Activated T-helper 1 cell treated with anti-CD3 and anti-CD28 coated beads, Interleukin-2, amount 50 U/mL, for 16 hours (primary cell): ENCODE results near the gene ZNRF2.
"Not testable (repeated sequence)": the region's sequence is repeated elsewhere in the genome, so short reads cannot be mapped to it uniquely, and the experiment has no call there.

Source experiments
- DNase-seq, 2 donors: peaks; one replicate each; pipeline ENCODE4 v3.0.0-alpha.2; 2020; ENCODE audit warnings: low read depth in 1 of 2, low spot score in 1 of 2

Gene ZNRF2

GRCh38 chr7:30260246-30260768 is 24.1 kb upstream of the ZNRF2 start:
- no peak for DNase-seq

DNA sequence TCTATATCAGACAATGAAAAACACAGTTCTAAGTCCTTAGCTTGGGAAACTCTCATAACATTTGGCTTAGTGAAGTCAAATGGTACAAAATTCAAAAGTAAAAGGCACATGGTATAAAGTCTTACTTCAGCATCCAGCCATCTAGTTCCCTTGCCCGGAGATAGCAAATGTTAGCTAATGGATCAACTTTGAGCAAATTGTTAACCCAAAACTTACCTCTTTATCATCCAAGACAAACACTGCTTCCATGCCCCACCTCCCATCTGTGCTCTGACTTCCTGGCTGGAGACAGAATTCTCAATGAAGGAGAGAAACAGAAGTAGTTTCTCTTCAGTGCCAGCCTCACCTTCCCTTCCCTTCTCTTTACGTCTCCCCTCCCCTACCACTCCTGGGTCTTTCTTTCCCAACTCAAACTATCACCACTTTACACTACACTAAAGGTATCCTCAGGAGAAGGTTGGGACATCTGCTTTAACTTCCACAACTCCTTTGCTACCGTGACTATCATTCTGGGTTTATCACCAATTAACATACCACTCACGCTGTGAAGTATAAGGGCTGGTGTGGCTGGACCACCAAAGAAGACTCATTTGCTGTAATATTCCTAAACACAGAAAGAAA is 21.2 kb upstream of the ZNRF2 start:
- DNase-seq: no peak

DNA sequence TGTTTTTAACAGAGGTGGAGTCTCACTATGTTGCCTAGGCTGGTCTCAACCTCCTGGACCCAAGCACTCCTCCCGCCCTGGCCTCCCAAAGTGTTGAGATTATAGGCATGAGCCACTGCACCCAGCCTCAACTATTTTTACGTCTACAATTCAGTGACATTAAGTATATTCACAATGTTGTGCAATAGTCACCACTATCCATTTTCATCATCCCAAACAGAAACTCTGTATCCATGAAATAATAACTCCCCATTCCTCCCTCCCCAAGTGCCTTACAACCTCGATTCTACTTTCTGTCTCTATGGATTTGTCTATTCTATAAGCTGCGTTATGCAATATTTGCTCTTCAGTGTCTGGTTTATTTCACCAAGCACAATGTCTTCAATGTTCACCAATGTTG is 20.3 kb upstream of the ZNRF2 start:
- DNase-seq: no peak

- not testable (repeated sequence) for DNase-seq
These were observed 19.2 kb upstream of the ZNRF2 start for GRCh38 chr7:30265189-30265588.

- no peak for DNase-seq
These were observed 17.7 kb upstream of the ZNRF2 start for GRCh38 chr7:30266686-30267085.

DNA sequence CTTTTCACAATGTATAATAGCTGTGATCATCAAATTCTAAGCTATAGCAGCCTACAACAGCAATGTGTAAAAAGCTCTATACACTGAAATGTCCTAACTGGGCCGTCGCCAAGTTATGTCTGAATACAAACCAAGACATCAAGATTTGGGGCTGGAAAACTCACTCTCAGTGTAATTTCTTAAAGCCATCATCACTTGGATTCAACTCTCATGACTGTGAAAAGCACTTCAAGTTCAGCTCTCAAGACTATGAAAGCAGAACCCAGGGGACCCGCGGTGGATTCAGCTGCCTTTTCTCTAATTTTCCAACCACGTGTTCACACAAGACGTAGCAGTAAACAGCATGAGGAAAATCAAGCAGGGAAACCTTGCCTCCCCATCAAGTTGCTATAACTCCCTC is 15.8 kb upstream of the ZNRF2 start:
- DNase-seq: no peak

GRCh38 chr7:30269490-30269889 is 14.9 kb upstream of the ZNRF2 start:
- DNase-seq: no peak

DNA sequence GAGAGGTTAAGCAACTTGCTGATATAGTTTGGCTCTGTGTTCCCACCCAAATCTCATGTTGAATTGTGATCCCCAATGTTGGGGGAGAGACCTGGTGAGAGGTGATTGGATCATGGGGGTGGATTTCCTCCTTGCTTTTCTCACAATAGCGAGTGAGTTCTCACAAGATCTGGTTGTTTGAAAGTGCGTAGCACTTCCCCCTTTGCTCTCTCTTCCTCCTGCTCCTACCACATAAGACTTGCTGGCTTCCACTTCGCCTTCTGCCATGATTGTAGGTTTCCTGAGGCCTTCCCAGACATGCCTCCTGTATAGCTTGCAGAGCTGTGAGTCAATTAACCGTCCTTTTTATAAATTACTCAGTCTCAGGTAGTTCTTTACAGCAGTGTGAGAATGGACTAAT is 13.5 kb upstream of the ZNRF2 start:
- DNase-seq: no peak

DNA sequence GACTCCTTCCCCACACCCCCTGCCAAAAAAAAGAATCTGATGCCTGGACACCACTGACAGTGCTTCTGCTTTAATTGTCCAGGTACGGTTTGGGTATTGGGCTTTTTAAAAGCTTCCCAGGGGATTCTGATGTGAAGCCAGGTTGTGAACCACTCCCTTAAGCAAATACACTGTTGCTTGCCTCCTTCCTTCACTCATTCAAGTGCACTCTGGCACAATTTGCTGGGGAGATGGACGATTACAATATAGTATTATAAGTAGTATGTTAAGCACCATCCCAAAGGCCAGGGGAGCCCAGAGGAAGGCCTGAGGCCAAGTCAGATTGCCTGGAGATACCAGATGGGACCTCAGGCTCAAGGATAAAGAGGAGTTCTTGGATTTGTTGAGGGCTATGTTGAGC is 12.3 kb upstream of the ZNRF2 start:
- DNase-seq: no peak

DNA sequence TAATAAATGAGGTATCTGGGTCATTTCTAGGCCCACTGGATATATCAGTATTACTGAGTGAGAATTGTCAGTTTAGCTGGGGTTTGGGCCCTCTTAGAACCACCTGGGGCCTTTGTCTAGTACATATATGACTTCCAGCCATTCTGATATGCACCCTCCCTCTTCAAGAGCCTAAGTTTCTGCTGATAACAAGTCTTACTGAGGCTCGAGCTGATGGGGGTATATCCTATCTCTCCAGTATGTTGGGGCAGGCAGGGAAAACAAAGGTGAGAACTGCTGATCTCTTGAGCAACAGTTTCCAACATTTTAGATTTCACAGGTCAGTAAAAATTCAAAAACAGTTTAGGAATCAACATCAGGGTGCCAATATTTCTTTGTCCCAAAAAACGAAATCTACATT is 10.8 kb upstream of the ZNRF2 start:
- DNase-seq: no peak

DNA sequence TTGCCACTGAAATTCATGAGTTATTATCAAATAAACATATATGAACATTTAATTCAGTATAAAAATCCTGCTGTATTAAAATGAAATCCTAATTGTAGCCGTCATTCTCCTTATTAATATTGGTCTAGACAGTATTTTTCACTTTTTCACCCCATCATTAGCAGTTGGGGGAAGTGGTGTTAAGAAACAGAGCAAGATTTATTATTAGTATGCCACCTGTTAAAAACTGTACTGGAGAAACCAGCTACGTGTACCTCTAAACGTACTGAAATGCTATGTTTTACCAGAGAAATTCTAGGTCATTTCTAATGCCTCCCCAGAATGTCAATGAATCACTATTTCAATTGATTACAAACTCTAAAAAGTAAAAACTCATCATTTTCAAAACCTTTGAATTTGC is 9.8 kb upstream of the ZNRF2 start:
- no peak for DNase-seq

DNA sequence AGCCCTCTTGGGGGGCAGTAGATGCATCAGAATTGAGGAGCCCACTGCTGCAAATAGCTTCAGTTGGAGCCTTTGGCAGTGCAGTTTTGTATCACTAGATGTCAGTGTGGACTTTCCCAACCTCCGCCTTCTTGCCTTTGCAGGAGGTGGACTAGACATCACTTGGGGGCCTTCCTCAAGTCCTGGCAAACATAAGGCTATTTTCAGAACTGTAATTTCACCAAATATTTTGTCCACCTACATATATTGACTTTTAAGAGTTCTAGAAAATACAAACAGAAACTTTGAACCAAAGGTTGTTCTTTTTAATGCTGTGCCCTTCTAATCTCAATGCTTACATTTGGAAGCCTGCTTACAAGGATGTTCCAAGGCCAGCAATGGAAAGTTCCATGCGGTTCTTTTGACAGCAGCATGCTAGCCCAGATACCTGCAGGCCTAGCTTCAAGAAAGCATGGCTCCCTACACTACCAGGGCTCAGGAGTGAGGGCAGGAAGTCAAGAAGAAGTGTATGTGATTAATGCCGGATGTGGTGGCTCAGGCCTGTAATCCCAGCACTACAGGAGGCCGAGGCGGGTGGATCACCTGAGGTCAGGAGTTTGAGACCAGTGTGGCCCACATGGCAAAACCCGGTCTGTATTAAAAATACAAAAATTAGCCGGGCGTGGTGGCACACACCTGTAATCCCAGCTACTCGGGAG is 8.0 kb upstream of the ZNRF2 start:
- peak; percentile 9 to 29 for DNase-seq

GRCh38 chr7:30278376-30278775 is 6.0 kb upstream of the ZNRF2 start:
- DNase-seq: no peak

DNA sequence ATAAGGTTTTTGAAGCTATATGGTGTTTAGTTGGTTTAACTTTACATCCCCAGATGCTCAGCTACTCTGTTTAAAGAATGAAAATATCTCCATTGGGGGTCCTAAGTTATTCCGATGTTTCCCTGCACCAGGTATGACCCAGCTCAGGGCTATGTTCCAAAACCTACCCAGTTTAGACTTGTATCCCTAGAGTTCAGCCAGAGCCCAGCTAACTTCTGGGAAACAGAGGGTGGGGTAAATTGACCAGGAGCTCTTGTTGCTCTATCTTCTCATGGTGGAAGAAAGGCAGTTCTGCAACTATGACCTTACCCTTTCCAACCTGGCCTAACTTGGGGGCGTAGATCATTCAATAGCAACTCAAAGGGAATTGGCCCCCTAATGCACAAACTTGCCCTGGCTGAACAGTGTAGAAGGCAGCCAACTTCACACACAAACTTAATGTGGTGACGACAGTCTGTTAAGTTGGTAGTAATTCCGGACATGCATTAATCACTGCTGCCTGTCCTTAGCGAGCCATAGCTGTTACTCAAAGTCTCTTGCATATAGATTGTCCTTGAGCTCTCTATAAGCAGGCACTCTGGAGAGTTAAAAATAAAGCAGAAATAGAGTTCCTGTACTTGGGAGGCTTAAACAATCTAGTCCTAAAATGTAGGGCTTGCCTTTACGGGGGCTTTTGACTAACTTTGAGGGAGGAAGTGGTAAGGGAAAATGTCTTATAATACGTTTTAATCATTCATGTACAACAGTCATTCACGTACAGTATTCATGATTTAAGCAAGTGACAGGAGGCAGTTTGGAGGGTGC is 5.3 kb upstream of the ZNRF2 start:
- DNase-seq: no peak

DNA sequence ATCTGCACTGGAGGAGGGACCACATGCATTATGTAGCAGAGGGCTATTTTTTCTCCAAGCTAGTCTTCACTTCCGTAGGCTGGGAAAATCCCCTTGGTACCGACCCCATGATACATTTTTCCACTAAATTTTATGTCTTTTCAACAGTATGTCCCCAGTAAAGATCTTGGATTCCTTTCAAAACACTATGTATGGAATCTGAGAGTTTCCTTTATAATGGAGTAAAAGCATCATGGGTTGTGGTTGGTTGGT is 4.8 kb upstream of the ZNRF2 start:
- DNase-seq: no peak

DNA sequence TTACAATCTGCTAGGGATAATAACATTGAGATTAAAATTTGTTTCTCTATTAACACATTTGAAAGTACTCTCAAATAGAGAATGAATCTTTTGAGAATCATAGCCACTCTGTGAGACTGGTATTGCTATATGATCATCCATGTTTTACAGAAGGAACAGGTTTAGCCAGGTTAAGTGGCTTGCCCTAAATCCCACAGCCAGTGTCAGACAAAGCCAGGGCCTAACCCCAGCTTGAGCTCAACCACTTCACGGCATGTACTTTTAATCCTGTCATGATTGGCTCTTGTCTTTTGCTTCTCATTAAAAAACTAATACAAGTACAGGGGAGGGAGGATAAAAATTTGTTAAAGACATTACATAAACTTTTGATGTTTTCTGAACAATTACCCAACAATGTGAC is 3.8 kb upstream of the ZNRF2 start:
- no peak for DNase-seq

GRCh38 chr7:30281263-30281662 is 3.1 kb upstream of the ZNRF2 start:
- no peak for DNase-seq

- no peak for DNase-seq
These were observed 2.6 kb upstream of the ZNRF2 start for GRCh38 chr7:30281791-30282190.

- no peak for DNase-seq
These were observed 1.7 kb upstream of the ZNRF2 start for GRCh38 chr7:30282735-30283134.

DNA sequence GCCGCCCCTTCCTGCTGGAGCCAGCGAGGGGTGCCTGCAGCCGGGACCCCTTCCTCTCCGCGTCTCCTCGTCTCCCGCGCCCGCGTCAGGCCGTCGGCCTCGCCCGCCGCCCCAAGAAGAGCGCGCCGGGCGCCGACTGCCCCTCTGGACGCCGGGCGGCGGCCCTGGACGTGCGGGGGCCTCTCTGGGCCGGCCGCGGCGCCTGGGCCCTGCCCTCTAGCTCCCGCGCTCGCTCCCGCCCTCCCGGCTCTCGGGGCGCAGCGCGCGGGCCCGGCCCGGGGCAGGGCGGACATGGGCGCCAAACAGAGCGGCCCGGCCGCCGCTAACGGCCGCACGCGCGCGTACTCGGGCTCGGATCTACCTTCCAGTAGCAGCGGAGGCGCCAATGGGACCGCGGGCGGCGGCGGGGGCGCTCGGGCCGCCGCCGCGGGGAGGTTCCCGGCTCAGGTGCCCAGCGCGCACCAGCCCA is 704 bp downstream of the ZNRF2 start:
- peak; percentile 5 to 22 for DNase-seq

DNA sequence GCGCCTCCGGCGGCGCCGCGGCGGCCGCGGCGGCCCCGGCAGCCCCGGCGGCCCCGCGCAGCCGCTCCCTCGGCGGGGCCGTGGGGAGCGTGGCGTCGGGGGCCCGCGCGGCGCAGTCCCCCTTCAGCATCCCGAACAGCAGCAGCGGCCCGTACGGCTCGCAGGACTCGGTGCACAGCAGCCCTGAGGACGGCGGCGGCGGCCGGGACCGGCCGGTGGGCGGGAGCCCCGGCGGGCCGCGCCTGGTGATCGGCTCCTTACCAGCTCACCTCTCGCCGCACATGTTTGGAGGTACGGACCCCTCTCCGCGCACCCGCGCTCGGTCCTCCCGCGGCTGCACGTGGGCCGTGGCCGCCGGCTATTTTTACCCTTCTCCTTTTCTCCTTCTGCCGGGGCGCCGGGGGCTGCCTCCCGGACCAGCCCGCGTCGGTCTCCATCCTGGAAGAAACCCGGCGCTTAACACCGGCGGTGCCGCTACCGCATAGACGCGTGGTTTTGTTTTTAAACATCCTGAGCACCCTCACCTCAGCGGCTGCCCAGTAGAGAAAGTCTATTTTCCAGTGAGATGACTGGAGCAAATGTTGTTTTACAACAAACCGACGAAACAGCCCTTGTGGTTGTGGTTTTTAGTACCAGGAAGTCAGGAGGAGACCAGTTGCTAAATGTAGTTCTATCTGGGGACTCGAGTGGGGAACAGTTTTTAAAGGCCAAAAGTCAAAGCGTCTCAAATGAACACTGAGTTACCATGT is 1.3 kb downstream of the ZNRF2 start:
- peak; percentile 17 to 29 for DNase-seq

DNA sequence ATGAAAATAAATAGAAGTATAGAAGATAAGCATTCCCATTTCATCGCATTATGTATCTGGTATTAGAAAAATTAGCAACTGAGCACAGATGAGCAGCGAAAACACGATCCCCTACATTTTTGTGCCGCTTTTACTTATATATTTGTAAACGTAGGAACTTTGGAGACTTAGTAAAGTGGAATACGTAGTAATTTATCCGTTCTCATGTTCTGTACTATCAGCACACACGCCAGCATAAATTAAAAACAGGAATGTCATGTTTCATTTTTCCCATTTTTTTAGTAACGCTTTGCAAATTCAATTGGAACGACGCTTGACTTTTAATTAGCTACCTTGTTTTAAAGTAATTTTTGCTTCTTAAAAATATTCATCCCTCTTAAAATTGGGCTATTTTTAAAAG is 2.4 kb downstream of the ZNRF2 start:
- DNase-seq: no peak
